CMK (cell line): ENCODE measurements around the gene UPK2.
"Not testable (repeated sequence)": the region's sequence is repeated elsewhere in the genome, so short reads cannot be mapped to it uniquely, and the experiment has no call there.

Source experiments
- DNase-seq: peaks from one replicate; pipeline ENCODE4 v3.0.0-alpha.2; 2010; ENCODE audit warnings: low read depth

UPK2 gene

GRCh38 chr11:118938491-118939403, 17.4 kb upstream of the UPK2 start:
- DNase-seq, result no peak

GRCh38 chr11:118939404-118939915, 16.6 kb upstream of the UPK2 start:
- DNase-seq, result no peak

GRCh38 chr11:118939953-118940598, 16.0 kb upstream of the UPK2 start:
- peak; percentile 75 for DNase-seq

- no peak for DNase-seq
These were observed 9.0 kb upstream of the UPK2 start for GRCh38 chr11:118947091-118947490.

GRCh38 chr11:118948000-118948399, 8.1 kb upstream of the UPK2 start:
- no peak for DNase-seq

- DNase-seq, result no peak
These were observed 2.8 kb upstream of the UPK2 start for GRCh38 chr11:118953265-118953664.

GRCh38 chr11:118953976-118954375, 2.1 kb upstream of the UPK2 start:
- not testable (repeated sequence) for DNase-seq

- no peak for DNase-seq
These were observed 860 bp downstream of the UPK2 start for GRCh38 chr11:118956847-118957469.

- DNase-seq, result no peak
These were observed 1.5 kb downstream of the UPK2 start for GRCh38 chr11:118957549-118957948.

GRCh38 chr11:118957968-118958367, 1.9 kb downstream of the UPK2 start:
- DNase-seq, result no peak

GRCh38 chr11:118958577-118958976, 2.5 kb downstream of the UPK2 start:
- no peak for DNase-seq

- DNase-seq, result no peak
These were observed 5.1 kb downstream of the UPK2 start for GRCh38 chr11:118961189-118961588.

- DNase-seq, result no peak
These were observed 5.5 kb downstream of the UPK2 start for GRCh38 chr11:118961591-118961990.

- not testable (repeated sequence) for DNase-seq
These were observed 13.4 kb downstream of the UPK2 start for GRCh38 chr11:118969508-118969907.

GRCh38 chr11:118971646-118972045, 15.5 kb downstream of the UPK2 start, which contains the start of gene FOXR1:
FOXR1 (plus strand) TSS chr11:118971761; CDS start chr11:118971932, 171 bp downstream.
- no peak for DNase-seq

GRCh38 chr11:118973985-118974384, 17.9 kb downstream of the UPK2 start:
- no peak for DNase-seq

- DNase-seq, result no peak
These were observed 19.9 kb downstream of the UPK2 start for GRCh38 chr11:118975771-118976709.

- DNase-seq, result no peak
These were observed 23.3 kb downstream of the UPK2 start for GRCh38 chr11:118979434-118979833.

- no peak for DNase-seq
These were observed 24.2 kb downstream of the UPK2 start for GRCh38 chr11:118980191-118980881.

GRCh38 chr11:118984337-118984736, 28.2 kb downstream of the UPK2 start:
- not testable (repeated sequence) for DNase-seq

GRCh38 chr11:118984825-118985224, 28.7 kb downstream of the UPK2 start:
- DNase-seq, result no peak
